Natural killer cell (primary cell): Measurements from ENCODE around the gene KDM2B. TPM values are rescaled to one million over a fixed set of nuclear protein-coding genes. Genes with fewer than 3 reads are reported as not detected.

Experiments
- ATAC-seq, 3 donors: fragments of 150-1000 bp in 2 of 3; fragments of 200-7000 bp in 1 of 3; cut with Tn5 transposase; 1 replicate in 1 of 3; 2 replicates in 2 of 3; pipeline ENCODE4 v1.10.0; 2021; ENCODE audit warnings: mild to moderate bottlenecking in 2 of 3, moderate library complexity in 2 of 3
- DNase-seq, 2 donors: peaks; one replicate each; pipeline versions ENCODE4 v3.0.0 to v3.0.0-alpha.2; 2013 to 2021; ENCODE audit warnings: mixed read lengths in 1 of 2
- H3K27ac ChIP-seq: one replicate; pipeline ENCODE4 v1.5.1; 2013; ENCODE audit warnings: mild to moderate bottlenecking, low read length
- H3K27me3 ChIP-seq: one replicate; pipeline ENCODE4 v1.6.1; 2013; ENCODE audit warnings: low read length; ENCODE audit not compliant: control insufficient read depth, insufficient read depth
- H3K36me3 ChIP-seq: one replicate; pipeline ENCODE4 v1.6.1; 2013; ENCODE audit warnings: low read length; ENCODE audit not compliant: control insufficient read depth, insufficient read depth
- H3K4me1 ChIP-seq: one replicate; pipeline ENCODE4 v1.6.1; 2013; ENCODE audit warnings: low read length; ENCODE audit not compliant: control insufficient read depth, insufficient read depth
- H3K4me3 ChIP-seq: one replicate; pipeline ENCODE4 v1.5.1; 2013; ENCODE audit warnings: low read length
- H3K9me3 ChIP-seq: one replicate; pipeline ENCODE4 v1.6.1; 2013; ENCODE audit warnings: low read length; ENCODE audit not compliant: control insufficient read depth, insufficient read depth
- H3K27ac Mint-ChIP-seq, 2 donors: one replicate each; pipeline ENCODE4 v1.8.0; 2022; ENCODE audit warnings: mild to moderate bottlenecking in 2 of 2, mixed read lengths in 2 of 2, moderate library complexity in 1 of 2
- H3K27me3 Mint-ChIP-seq, 2 donors: one replicate each; pipeline ENCODE4 v1.8.0; 2022; ENCODE audit warnings: low read depth in 2 of 2, mixed read lengths in 2 of 2
- H3K36me3 Mint-ChIP-seq: one replicate; pipeline ENCODE4 v1.8.0; 2022; ENCODE audit warnings: mixed read lengths
- H3K4me1 Mint-ChIP-seq, 2 donors: one replicate each; pipeline ENCODE4 v1.8.0; 2022; ENCODE audit warnings: mixed read lengths in 2 of 2
- H3K4me3 Mint-ChIP-seq: one replicate; pipeline ENCODE4 v1.8.0; 2022; ENCODE audit warnings: mild to moderate bottlenecking, moderate library complexity, mixed read lengths
- H3K9me3 Mint-ChIP-seq, 2 donors: one replicate each; pipeline ENCODE4 v1.8.0; 2022; ENCODE audit warnings: mixed read lengths in 2 of 2
- WGBS: methylation state at CpG from one replicate; pipeline ENCODE4 v1.1.7; 2013; ENCODE audit warnings: missing lambda C conversion rate; ENCODE audit not compliant: insufficient coverage; 5-methylcytosine and 5-hydroxymethylcytosine counted together
- intact Hi-C: fragments of 100-400 bp; cut with micrococcal nuclease; formaldehyde crosslinking; loops from one replicate; pipeline ENCODE4 v1.14.2; 2022
- total RNA-seq, 4 donors: library from RNA; stranded (reverse); fragments of 120-200 nt in 1 of 4; gene quantifications; one replicate each; pipeline versions ENCODE4 v1.2.3 to v1.2.4, GENCODE V29; 2013 to 2022
- TF ChIP-seq, protein P1 (sequence below): fragments of 200-600 bp; IDR thresholded peaks from one replicate; pipeline ENCODE4 v1.8.0; 2022; ENCODE audit warnings: antibody characterized with exemption

KDM2B gene
- total RNA-seq, 3 donors from 2014 or later (not counting 1 experiment from before 2014, with no cell fraction given): 97.3 to 106 (median 98.1) TPM

DNA sequence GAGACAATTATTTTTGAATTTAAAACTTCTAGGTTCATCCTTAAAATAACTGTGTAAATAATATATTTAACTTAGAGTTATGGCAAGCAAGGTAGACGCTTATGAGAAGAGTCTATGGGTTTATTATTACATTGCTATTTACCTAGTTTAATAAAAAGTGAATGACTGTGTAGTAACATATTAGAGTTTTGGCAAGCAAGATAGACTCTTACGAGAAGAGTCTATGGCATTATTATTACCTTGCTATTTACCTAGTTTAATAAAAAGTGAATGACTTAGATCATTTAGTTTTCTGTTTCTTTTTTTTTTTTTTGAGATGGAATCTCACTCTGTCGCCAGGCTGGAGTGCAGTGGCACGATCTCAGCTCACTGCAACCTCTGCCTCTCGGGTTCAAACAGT is 177.1 kb downstream of the KDM2B start:
- Mint-ChIP-seq H3K4me3 (no peak overlapping the region), H3K4me1 (peaks cover 36 to 46% of the 10 kb centered on the region in 2 donors)
- TF ChIP-seq, protein P1, sequence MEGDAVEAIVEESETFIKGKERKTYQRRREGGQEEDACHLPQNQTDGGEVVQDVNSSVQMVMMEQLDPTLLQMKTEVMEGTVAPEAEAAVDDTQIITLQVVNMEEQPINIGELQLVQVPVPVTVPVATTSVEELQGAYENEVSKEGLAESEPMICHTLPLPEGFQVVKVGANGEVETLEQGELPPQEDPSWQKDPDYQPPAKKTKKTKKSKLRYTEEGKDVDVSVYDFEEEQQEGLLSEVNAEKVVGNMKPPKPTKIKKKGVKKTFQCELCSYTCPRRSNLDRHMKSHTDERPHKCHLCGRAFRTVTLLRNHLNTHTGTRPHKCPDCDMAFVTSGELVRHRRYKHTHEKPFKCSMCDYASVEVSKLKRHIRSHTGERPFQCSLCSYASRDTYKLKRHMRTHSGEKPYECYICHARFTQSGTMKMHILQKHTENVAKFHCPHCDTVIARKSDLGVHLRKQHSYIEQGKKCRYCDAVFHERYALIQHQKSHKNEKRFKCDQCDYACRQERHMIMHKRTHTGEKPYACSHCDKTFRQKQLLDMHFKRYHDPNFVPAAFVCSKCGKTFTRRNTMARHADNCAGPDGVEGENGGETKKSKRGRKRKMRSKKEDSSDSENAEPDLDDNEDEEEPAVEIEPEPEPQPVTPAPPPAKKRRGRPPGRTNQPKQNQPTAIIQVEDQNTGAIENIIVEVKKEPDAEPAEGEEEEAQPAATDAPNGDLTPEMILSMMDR: no peak

DNA sequence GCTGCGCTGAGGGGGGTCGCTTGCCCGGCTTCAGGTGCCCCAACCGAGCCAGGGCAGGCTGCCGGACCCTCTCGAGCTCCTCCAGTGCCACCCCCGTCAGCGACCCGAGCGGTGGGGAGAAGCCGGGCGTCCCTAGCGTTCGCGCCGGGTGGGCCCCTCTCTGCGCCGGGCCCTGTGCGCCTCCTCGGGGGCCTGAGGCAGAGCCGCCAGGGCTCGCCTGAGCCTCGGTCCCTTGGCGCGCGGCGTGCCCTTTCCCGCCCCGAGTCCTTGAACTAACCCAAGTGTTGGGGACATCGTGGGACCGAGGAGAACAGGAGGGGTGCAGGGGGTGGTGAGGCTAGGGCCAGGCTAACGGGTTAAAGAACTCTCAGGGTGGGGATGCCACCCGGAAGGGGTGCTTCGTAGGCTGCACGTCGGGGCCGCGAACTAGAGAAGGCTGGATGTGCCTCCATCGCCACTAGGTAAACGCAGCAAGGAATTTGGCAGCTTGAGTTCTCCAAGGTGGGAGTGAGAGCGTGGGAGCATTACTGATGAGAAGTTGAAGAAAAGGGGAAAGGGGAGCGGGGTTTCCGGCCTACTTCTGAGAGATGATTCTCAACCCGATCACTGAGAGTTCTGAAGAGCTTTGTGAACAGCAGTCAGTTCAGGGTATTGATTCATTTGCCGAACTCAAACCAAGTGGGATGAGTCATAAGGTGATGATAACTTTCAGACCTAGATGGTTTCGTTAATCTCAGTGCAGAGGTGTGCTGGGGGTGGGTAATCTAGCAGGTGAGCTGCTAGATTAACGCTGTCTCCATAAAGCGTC is 180.3 kb downstream of the KDM2B start:
- Mint-ChIP-seq H3K27me3 (no peaks in the 10 kb centered on the region), H3K27ac (peak overlapping the region; percentile 92 to 94), H3K9me3 (no peaks in the 10 kb centered on the region), H3K4me3 (peak overlapping the region; percentile 98), H3K36me3 (no peaks in the 10 kb centered on the region), H3K4me1 (peaks cover 25 to 40% of the 10 kb centered on the region in 2 donors)
- no peaks in the 10 kb centered on the region for H3K27me3 ChIP-seq
- ATAC-seq (peak; percentile 38 to 56 (median 49)), DNase-seq (peak; percentile 54 to 73)
- intact Hi-C loops: loop anchor here (1.0 kb wide), 2 partner anchors 48 to 66 kb away; partner anchors contain the start of gene ANAPC5
- H3K9me3 ChIP-seq: no peaks in the 10 kb centered on the region
- WGBS: 1% methylated on average over 48 of the region's 48 CpGs
- H3K36me3 ChIP-seq: peaks cover 7% of the 10 kb centered on the region
- peaks cover 13% of the 10 kb centered on the region for H3K4me1 ChIP-seq
- H3K27ac ChIP-seq: peak overlapping the region; percentile 95
- TF ChIP-seq, protein P1: no peak
- peak overlapping the region; percentile 97 for H3K4me3 ChIP-seq

More for the DNA sequence above, 177.1 kb downstream of the KDM2B start:
- Mint-ChIP-seq H3K36me3 (peaks cover 6% of the 10 kb centered on the region), H3K9me3 (no peaks in the 10 kb centered on the region), H3K27ac (no peak overlapping the region), H3K27me3 (no peaks in the 10 kb centered on the region)
- no peaks in the 10 kb centered on the region for H3K27me3 ChIP-seq
- H3K36me3 ChIP-seq: peaks cover 32% of the 10 kb centered on the region
- intact Hi-C loops: no loop called here
- no peak overlapping the region for H3K27ac ChIP-seq
- 96% methylated on average over 3 of the region's 5 CpGs for WGBS
- no peaks in the 10 kb centered on the region for H3K9me3 ChIP-seq
- no peak overlapping the region for H3K4me3 ChIP-seq
- peaks cover 13% of the 10 kb centered on the region for H3K4me1 ChIP-seq
- DNase-seq (no peak), ATAC-seq (no peak)

DNA sequence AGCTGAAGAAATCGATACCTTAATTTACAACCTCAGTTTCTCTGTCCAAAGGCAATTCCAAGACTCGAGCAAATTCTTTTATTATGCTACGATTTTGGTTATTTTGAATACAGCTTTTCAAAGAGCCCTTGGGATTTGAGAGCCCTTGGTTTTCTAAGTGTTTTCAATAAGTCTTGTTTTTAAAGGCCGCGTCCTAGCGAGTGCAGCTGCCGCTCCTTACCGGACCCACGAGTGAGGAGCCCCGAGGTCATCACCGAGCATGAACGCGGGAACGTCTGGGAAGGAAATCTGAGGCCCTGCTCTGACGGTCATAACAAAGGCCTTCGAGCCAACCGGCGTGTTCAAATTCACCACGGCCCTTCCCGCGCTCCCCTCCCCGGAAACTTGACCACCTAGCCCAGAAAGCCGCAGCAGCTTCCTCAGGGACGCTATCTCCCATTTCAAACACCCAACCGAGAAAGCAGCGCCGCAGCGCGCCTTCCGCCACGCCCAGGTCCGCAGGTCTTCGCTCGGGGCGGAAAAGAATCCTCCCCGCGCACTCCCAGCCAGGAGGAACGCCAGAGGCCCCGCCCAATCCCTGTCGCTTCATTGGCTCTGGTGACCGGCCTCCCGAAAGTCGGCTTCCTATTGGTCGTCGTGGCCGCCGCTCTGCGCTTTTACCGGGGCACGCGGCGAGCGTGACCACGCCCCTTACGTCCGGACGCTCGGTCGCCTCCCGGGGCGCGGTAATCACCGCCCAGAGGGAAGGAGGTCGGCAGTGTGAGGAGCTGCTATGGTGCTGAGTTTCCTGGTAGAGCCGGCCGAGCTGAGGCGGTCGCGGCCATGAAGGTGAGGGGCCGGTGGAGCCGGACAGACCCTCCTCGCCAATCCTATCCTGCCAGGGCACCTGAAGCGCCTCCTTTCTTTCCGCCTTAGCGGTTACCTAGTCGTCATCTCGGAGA is 181.2 kb downstream of the KDM2B start, which contains the start of gene RNF34:
Gene RNF34, plus strand, starts transcription at position 728 of the 941 bp plus-strand sequence. Its CDS starts 95 bp downstream, at position 823.
- Histone ChIP-seq H3K9me3 (no peaks in the 10 kb centered on the region), H3K36me3 (no peaks in the 10 kb centered on the region), H3K4me3 (peak within 1 kb of the TSS; percentile 97), H3K27ac (peak within 1 kb of the TSS; percentile 95), H3K4me1 (peaks cover 13% of the 10 kb centered on the region), H3K27me3 (no peaks in the 10 kb centered on the region)
- Mint-ChIP-seq H3K27ac (peak within 1 kb of the TSS; percentile 92 to 94), H3K9me3 (no peaks in the 10 kb centered on the region), H3K27me3 (no peaks in the 10 kb centered on the region), H3K4me1 (peaks cover 25 to 35% of the 10 kb centered on the region in 2 donors), H3K4me3 (peak within 1 kb of the TSS; percentile 98), H3K36me3 (no peaks in the 10 kb centered on the region)
- DNase-seq (peak; percentile 94 to 99), ATAC-seq (peak; percentile 90 to 98 (median 94))
- TF ChIP-seq, protein P1: no peak
- intact Hi-C loops: loop anchor here (1.0 kb wide), 2 partner anchors 47 to 65 kb away; partner anchors contain the start of gene ANAPC5
- under 1% methylated on average over 77 of the region's 77 CpGs for WGBS
